ENCODE results near the gene AFAP1L2.

AFAP1L2 gene

DNA sequence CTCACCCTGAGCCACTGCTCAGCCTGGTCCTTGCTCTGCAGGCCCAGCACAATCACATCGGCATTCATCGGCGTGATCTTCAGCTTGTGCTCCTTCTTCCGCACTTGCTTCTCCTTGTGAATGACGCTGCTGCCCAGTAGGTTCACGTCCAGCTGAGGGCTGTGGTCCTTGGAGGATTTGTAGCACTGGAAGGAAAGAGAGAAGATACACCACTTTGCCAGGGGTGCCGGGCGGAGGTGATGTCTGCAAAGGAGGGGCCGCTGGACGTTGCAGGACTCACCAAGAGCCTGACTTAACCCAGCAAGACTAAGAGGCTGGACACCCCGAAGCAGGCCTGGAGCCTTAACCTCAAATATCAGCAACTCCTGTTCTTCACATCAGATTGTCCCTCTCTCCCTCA, 90.4 kb downstream of the AFAP1L2 start:
- no peak for DNase-seq (ENCODE audit: low read depth in 1 of 2, low spot score in 1 of 2)

DNA sequence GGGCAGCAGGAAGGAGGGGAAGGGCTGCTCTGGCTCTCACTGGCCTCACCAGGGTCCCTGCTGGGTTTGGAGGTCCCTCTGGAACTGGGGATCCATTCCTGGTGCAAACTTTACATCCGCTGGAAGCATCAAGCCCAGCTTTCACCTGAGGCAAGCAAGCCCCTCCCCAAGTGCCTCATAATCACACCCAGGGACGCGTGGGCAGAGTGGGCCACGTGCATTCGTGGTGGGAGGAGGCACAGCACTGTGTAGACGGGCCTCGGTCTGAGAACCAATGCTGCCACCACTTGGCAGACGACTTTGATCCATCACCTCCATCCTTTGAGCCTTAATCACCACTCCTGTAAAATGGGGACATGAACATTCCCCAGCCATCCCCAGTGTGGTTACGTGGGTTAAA, 91.2 kb downstream of the AFAP1L2 start:
- no peak for DNase-seq (ENCODE audit: low read depth in 1 of 2, low spot score in 1 of 2)

DNA sequence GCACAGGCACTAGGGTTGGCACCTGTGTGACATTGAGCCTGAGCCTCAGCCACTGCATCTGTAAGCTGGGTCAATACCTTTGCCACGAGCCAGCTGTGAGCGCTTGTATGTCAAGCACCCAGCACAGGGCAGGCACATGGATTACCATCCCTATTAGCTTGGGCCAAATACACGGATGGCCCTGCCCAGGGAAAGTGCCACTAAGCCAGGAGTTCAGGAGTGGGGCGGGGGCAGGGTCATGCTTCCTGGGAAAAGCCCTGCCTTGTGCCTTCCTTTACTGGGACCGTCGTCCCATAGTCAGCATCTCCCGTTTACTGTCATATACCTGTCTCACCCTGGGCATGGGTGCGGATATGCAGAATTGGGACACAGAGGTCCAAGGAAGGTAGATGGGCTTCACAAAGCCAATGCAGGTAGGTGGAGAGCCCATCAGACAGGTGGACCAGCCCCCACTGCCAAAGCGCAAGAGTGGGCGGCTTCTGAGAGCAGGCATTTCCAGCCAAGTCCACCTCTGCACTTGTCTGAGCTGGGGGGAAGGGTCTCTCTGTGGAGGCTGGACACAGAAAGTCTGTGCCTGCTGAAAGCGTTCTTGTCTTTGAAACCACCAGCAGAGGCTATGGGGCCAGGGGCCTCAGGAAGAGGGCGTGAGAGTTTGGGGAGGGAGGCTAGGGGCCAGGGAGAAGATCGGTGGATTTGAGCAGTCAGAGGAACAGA, 92.6 kb downstream of the AFAP1L2 start:
- no peak for DNase-seq (ENCODE audit: low read depth in 1 of 2, low spot score in 1 of 2)

DNA sequence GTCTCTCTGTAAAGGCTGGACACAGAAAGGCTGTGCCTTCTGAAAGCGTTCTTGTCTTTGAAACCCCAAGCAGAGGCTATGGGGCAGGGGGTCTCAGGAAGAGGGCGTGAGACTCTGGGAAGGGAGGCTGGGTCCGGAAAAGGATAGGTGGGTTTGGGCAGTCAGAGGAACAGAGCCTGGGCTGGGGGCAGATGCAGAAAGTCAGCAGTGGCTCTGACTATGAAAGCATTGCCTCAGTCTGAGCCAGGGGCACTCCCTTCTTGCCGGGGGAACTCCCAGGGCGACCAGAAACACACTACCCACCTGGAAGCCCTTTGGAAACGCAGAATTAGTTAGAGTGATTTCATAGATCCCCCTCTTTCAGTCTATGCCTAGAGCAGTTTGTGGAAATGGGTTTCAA, 93.3 kb downstream of the AFAP1L2 start:
- DNase-seq (ENCODE audit: low read depth in 1 of 2, low spot score in 1 of 2) = no peak

DNA sequence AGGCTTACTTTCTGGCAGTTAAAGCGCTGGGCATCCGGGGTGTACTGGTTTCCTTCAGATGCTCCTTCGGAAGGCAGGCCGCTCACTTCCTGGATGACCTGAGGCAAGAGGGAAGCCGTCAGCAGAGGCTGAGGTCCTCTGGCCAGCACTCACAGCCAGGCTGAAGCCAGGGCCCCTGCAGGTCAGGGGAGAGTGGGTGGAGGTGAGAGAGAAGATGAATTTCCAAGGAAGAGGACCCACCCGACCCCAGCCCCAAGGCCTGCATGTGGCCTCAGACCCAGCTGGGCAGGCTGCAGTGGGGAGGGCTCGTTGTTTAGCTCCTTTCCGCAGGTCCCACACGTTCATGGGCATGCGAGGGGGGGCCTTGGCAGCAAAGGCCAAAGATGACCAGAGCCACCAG, 94.0 kb downstream of the AFAP1L2 start:
- no peak for DNase-seq (ENCODE audit: low read depth in 1 of 2, low spot score in 1 of 2)

DNA sequence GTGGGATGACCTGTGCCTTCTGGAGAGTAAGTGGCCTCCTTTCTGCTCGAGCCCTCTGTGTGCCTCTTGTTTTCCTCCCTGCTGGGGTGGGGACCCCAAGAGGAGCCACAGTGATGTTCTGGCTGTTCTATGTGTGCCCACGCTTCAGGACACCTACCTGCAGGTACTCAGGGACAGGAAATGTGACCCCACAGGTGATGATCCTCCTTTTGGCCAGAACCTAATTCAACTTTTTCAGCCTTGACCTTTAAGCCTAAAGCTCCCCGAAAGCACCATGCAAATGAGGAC, 95.0 kb downstream of the AFAP1L2 start:
- DNase-seq (ENCODE audit: low read depth in 1 of 2, low spot score in 1 of 2) = no peak

DNA sequence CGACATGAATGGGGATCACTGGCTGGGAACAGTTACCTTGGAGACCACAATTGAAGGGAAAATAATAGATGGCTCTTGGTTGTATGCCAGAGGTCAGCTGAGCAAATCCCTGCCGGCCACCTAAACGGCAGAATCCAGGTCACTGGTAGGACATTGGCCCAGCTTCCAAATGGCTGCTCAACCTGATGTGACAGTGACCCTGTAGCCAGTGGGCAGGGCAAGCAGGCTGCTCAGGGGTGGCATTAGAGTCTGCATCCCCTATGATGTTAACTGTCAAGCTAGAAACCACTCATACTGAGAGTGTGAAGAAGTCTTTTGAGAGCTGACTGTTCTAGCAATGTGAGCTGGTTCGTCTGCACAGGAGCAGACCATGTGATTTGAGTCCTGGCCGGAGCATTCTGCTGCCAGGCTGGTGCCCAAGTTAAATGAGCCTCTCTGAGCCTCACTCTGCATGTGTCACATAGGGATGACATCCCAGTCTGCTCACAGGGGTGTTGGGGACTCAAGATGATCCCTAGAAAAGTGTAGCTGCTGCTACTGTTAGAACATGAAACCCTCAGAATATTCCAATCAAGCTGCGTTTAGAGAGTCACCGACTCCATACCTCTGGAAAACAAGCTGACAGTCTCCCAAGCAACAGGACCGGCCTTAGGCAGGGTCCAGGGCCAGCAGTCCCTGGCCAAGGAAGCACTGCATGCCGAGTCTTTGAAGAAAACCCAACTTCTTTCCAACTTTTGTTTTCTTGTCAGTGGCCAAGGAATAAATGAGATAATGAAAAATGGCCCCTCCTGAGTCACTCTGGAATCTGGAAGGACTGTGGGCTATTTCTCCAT, 95.6 kb downstream of the AFAP1L2 start:
- DNase-seq (ENCODE audit: low read depth in 1 of 2, low spot score in 1 of 2) = no peak

DNA sequence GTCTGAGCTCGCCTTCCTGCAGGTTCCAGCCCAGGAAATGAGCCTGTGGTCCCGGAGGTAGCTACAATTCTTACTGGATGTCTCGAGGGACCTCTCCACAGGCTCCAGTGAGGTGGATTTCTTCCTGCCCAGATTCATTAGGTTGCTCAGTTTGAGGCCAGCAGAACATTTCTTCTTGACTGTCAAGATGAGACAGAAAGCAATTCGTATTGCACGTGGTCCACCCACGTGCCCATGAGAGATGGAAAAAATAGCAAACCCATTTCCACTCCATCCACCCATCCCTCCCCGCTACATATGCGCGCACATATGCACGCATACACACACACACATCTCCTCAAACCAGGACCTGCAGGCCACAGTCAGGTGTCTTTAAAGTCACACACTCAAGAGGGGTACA, 96.6 kb downstream of the AFAP1L2 start:
- no peak for DNase-seq (ENCODE audit: low read depth in 1 of 2, low spot score in 1 of 2)

DNA sequence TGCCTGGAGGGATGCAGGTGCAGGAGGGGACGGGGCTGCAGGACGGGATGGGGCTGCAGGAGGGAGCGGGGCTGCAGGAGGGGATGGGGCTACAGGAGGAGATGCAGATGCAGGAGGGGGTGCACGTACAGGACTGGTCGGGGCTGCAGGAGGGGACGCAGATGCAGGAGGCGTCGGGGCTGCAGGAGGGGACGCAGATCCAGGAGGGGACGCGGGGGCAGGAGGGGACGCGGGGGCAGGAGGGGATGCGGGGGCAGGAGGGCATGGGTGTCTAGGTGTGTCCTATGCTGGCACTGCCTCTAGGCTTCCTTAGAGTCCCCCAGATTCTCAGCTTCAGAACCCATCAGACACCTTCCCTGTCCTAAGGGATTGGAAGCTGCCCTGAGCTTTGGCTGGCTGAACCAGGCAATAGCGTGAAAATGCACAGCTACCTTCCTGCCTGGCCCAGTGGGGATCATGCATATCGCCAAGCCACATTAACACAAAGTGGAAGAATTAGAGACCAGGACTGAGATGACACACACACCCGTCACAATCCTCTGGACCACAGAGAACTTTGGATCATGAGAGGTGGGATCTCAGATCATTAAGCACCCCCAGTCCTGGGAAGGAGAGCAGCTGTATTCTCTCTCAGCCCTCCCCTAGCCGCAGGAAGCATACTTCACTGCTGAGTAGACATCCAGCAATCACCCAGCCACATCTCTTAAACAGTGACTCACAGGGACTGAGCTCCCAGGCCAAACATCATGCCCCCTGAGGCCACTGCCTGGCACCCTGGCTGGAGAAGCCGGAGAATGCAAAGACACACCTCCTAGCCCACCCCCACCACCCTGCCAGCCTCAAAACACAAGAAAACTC, 98.0 kb downstream of the AFAP1L2 start:
- DNase-seq (ENCODE audit: low read depth in 1 of 2, low spot score in 1 of 2) = no peak

DNA sequence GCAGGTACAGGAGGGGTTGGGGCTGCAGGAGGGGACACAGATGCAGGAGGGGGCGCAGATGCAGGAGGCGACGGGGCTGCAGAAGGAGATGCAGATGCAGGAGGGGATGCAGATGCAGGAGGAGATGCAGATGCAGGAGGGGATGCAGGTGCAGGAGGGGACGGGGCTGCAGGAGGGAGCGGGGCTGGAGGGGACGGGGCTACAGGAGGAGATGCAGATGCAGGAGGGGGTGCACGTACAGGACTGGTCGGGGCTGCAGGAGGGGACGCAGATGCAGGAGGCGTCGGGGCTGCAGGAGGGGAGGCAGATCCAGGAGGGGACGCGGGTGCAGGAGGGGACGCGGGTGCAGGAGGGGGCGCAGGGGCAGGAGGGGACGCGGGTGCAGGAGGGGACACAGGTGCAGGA, 98.8 kb downstream of the AFAP1L2 start:
- no peak for DNase-seq (ENCODE audit: low read depth in 1 of 2, low spot score in 1 of 2)

DNA sequence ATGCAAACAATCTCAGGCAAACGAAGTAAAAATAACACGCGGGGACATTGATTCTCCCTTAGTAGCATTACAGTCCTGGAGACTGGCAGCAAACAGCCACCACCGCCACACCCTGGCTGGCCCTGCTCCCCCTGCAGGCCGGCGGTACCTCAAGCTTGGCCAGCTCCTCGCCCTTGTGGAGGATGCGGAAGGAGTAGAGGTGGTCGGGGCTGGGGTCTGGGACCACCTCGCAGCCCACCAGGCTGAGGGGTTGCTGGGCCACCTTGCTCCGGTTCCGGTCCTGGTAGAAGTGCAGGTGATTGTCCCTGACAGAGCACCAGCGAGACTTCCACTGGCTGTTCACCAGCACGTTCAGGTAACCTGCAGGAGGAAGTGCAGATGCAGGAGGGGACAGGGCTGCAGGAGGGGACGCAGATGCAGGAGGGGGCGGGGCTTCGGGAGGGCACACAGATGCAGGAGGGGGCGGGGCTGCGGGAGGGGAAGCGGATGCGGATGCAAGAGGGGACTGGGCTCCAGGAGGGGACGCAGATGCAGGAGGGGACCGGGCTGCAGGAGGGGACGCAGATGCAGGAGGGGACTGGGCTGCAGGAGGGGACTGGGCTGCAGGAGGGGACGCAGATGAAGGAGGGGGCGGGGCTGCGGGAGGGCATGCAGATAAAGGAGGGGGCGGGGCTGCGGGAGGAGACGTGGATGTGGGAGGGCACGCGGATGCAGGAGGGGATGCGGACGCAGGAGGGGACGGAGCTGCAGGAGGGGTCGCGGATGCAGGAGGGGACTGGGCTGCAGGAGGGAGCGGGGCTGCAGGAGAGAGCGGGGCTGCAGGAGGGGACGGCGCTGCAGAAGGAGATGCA, 99.5 kb downstream of the AFAP1L2 start:
- DNase-seq (ENCODE audit: low read depth in 1 of 2, low spot score in 1 of 2) = peak; percentile 12 to 40

DNA sequence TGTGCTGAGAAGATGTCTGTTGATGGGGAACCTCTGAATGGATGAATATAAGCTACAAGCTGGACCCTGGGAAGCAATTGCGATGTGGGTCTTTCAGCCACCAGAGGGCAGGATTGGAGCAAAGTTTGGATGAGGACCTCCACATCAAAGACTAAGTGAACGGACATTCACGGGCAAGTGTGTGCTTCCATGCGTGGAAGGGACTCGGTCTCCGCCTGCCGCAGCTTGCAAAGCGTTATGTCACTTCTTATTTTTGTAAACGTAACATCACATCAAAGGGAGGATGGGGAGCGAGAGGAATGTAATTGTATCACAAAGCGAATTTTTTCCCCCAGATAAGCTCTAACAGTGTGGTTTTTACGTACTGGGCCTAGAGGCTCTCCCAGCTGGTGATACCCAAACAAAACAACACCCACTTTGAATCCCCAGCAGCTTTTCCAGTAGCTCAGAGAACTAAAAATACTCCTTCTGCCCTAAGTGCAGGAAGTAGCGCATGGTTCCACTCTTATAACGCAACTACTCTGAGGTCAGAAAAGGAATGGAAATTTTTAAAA, 100.2 kb downstream of the AFAP1L2 start:
- peak; percentile 27 to 45 for DNase-seq (ENCODE audit: low read depth in 1 of 2, low spot score in 1 of 2)

DNA sequence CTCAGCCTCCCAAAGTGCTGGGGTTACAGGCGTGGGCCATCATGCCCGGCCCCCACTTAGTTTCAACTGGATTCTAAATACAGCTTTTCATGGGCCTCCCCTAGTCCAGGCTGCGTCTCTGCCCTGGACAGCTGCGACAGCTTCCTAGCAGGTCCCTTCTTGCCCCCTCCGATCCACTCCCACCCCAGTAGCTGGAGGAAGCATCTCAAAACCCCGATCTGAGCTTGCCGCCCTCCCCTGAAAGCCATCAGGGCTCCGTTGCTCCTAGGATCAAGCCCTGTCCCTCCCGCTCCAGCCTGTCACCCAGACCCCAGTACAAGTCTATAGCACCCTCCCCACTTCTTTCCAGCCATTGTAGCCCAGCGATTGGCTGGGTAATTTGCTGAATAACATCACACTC, 100.7 kb downstream of the AFAP1L2 start:
- no peak for DNase-seq (ENCODE audit: low read depth in 1 of 2, low spot score in 1 of 2)

DNA sequence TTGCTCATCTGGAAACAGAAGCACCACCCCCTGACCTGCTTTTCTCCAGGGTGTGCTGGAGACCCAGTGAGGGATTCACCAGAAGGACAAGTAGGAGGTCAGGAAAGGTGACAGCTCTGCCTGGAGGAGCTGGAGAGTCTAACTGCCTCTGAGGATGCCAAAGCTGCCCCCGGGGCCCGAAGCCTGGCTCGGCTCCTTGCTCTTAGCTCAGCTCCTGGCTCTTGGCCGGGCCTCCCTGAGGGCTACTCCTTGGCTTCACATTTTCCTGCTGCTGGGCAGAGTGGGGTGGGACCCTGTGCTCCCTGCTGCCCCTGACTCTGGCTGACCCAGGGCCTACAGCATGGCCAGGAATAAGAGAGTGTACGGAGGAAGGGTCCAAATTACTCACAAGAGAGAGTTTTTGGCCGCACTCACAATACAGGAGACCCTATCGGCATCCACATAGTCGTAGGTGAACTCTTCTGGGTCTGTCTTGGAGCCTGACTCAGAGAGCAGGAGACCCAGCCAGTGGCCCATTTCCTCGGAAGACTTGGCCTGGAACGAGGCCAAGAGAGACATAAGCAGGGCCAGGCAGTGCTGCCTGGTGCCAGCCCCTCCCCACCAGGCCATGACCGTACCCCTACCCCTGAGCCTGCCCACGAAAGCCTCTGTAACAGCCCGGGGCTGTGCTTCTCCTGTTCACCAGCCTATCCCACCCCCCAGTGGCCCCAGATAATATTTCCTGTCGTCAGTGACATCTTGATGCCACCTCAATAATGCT, 102.2 kb downstream of the AFAP1L2 start:
- DNase-seq (ENCODE audit: low read depth in 1 of 2, low spot score in 1 of 2) = no peak

DNA sequence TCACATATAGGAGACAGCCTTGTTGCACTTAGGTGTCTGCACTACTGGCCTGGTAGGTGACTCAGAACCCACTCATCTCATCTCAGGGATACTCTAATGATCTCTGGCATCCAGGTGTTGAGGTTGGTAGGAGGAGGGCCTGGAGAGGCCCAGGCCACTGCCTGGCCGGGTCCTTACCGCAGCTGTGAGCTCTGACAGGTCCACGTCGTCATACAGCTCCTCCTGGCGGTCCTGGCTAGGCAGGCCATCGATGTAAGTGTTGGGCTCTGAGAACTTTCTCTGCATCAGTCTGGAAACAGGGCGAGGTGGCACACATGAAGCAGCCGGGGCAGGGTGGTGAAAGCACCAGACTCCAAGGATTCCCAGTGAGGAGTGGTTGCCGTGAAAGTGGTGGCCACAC, 103.1 kb downstream of the AFAP1L2 start:
- no peak for DNase-seq (ENCODE audit: low read depth in 1 of 2, low spot score in 1 of 2)

DNA sequence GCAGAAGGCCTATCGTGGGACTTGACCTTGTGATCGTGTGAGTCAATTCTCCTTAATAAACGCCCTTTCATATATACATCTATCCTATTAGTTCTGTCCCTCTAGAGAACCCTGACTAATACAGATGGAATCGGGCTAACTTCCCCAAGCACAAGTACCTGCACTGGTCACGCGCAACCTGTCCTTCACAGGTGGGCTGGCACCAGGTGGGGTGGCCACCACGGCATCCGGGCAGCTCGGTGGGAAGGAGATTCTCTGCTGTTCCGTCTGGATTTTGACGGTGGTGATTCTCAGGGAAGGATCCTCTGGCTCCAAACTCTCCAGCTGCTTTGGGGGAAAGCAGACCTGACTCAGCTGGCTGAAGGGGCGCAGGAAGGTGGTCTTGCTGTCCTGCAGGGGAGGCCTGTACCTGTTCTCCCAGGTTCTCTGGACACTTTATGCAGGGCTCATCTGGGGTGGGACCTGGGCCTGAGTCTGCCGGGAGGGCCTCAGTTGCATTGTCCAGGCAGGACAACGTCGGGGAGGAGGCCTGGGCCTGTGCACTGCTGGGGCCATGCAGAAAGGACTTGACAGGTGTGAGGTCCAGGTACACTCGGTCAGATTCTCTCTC, 104.2 kb downstream of the AFAP1L2 start:
- DNase-seq (ENCODE audit: low read depth in 1 of 2, low spot score in 1 of 2) = no peak

DNA sequence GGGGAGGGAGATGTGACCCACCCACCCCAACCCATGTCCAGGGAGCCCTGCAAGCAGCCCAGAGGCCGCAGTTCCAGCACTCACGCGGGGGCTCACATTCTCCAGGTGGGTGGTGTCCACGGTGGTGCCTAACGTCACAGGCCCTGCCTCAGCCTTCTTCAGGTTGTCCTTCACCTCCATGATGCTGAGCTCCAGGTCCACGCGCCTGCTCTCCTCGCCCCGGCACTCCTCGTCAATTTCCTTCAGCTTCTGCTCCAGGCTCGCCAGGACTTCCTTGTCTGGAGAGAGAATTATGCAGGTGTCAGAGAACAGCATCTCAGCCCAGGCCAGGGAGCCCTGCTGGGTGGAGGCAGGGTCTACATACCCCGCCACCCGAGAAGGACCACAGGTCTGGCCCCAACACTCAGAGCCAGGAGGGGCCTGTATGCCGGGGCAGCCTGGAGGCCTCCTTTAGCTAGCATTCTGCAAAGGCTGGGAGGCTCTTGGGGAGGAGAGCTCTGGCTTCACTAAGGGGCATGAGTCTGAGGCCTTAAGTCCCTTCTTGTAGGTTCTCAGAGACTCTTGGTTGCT, 107.1 kb downstream of the AFAP1L2 start:
- DNase-seq (ENCODE audit: low read depth in 1 of 2, low spot score in 1 of 2) = no peak

DNA sequence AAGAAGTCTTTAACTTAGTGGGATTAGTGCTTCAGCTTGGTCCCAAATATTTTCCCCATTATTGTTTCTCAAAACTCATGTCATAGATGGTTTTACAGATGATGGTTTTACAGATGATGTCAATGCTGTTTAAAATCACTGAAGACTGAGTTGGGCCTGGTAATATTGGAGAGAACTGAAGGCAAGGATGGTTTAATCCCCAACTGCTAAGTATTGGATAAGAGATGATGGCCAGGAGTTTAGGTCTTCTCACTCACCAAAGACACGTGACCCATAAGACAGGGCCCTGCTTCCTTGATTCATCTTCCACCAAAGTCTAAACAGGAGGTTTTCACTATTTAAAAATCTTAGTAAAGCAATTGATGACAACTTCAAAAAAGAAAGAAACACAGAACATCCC, 108.9 kb downstream of the AFAP1L2 start:
- no peak for DNase-seq (ENCODE audit: low read depth in 1 of 2, low spot score in 1 of 2)

DNA sequence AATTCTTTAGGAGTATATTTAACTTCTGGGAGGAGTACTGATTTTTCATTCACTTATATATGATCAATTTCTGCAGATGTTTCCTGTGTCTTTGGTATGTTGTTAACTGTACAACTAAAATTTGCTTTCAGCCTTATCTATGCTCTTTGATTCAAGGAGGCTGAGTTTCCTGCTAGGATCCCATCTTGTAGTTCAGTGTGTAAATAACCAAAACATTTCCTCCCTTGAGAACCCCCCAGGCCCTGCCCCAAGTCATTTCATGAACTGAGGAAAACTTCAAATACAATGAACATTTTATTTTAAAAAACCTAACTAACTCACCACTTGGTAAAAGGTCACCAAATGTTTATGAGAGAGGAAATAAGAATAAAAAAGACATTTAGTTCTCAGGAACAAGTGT, 109.8 kb downstream of the AFAP1L2 start:
- no peak for DNase-seq (ENCODE audit: low read depth in 1 of 2, low spot score in 1 of 2)

Data from stimulated activated CD4-positive, alpha-beta T cell treated with anti-CD3 and anti-CD28 coated beads, Interleukin-15, amount 100 ng/mL, for 1 hour (primary cell).